K562 (cell line): ENCODE measurements around the gene MDC1. TPM values are rescaled to one million over a fixed set of nuclear protein-coding genes. Genes with fewer than 3 reads are reported as not detected.

Source experiments
- DNMT1 ChIP-seq: fragments of 450-650 bp; IDR thresholded peaks from 2 replicates; pipeline ENCODE4 v1.6.1; 2016; ENCODE audit warnings: antibody characterized with exemption, mild to moderate bottlenecking
- EHMT2 ChIP-seq: fragments of 450-650 bp; IDR thresholded peaks from 2 replicates; pipeline ENCODE4 v1.6.1; 2018; ENCODE audit warnings: antibody characterized with exemption
- HMG20A ChIP-seq: fragments of 450-650 bp; formaldehyde crosslinking; conservative IDR thresholded peaks from 2 replicates; pipeline ENCODE4 v1.4.0; 2020; ENCODE audit warnings: mild to moderate bottlenecking, mixed read lengths
- KLF13 ChIP-seq: fragments of 450-650 bp; IDR thresholded peaks from 2 replicates; pipeline ENCODE4 v1.6.1; 2016; ENCODE audit warnings: missing genetic modification characterization, low read depth, mild to moderate bottlenecking, missing compliant biosample characterization, moderate library complexity, borderline replicate concordance
- PCBP1 ChIP-seq: fragments of 200-400 bp; formaldehyde crosslinking; IDR thresholded peaks from 2 replicates; pipeline ENCODE4 v1.6.1; 2018; ENCODE audit warnings: mild to moderate bottlenecking, low read depth, low read length; ENCODE audit not compliant: poor library complexity, severe bottlenecking
- PML ChIP-seq: IDR thresholded peaks from 2 replicates; pipeline ENCODE4 v1.6.1; 2012; ENCODE audit warnings: low read length, inconsistent platforms
- SIRT6 ChIP-seq: IDR thresholded peaks from one replicate; pipeline ENCODE4 v1.6.1; 2012; ENCODE audit warnings: low read depth, mild to moderate bottlenecking, control low read depth, inconsistent platforms, low read length, moderate library complexity
- SLC30A9 ChIP-seq: fragments of 250-450 bp; sonication (Bioruptor Pico); IDR thresholded peaks from 2 replicates; pipeline ENCODE4 v1.8.0; 2022; ENCODE audit warnings: mild to moderate bottlenecking, moderate library complexity
- SPI1 ChIP-seq: IDR thresholded peaks from 2 replicates; pipeline ENCODE4 v1.6.1; 2011; ENCODE audit warnings: low read depth, low read length, control low read depth, borderline replicate concordance
- TAF9B ChIP-seq: fragments of 450-650 bp; IDR thresholded peaks from 2 replicates; pipeline ENCODE4 v1.6.1; 2018; ENCODE audit warnings: mild to moderate bottlenecking; ENCODE audit not compliant: partially characterized antibody
- ZBTB8A ChIP-seq: fragments of 450-650 bp; IDR thresholded peaks from 2 replicates; pipeline ENCODE4 v1.6.1; 2018; ENCODE audit warnings: mild to moderate bottlenecking, moderate library complexity; ENCODE audit not compliant: partially characterized antibody
- ZFP1 ChIP-seq: fragments of 450-650 bp; formaldehyde crosslinking; IDR thresholded peaks from 2 replicates; pipeline ENCODE4 v1.4.0; 2020; ENCODE audit warnings: mild to moderate bottlenecking, mixed read lengths
- ZNF212 ChIP-seq: fragments of 450-650 bp; formaldehyde crosslinking; IDR thresholded peaks from 2 replicates; pipeline ENCODE4 v1.4.0; 2020; ENCODE audit warnings: mild to moderate bottlenecking
- ZNF232 ChIP-seq: sonication (generic); formaldehyde crosslinking; IDR thresholded peaks from 2 replicates; pipeline ENCODE4 v1.8.0; 2022; ENCODE audit warnings: mild to moderate bottlenecking, missing genetic modification reagents
- ZNF324 ChIP-seq: fragments of 250-450 bp; sonication (Bioruptor Pico); IDR thresholded peaks from 2 replicates; pipeline ENCODE4 v1.4.0; 2020; ENCODE audit warnings: mild to moderate bottlenecking
- ZNF436 ChIP-seq: fragments of 250-450, 450-650 bp; sonication (Bioruptor Pico); formaldehyde crosslinking; IDR thresholded peaks from 2 replicates; pipeline ENCODE4 v1.7.0; 2020; ENCODE audit warnings: mild to moderate bottlenecking
- ZNF76 ChIP-seq: fragments of 250-450 bp; sonication (Bioruptor Pico); IDR thresholded peaks from 2 replicates; pipeline ENCODE4 v1.4.0; 2020; ENCODE audit warnings: mild to moderate bottlenecking, moderate library complexity, borderline replicate concordance
- polyA plus RNA-seq, 8 experiments: library from polyadenylated mRNA; depleted of rRNA in 4 of 8; stranded (reverse) in 5 of 8; unstranded in 3 of 8; fragments of >200 nt; fragmentation: Nextera tagmentation in 2 of 8; fragmentation: Illumina TruSeq in 1 of 8; extraction: Ambion mirVana in 2 of 8; extraction: Trizol in 1 of 8; gene quantifications; 2 replicates each; pipeline versions ENCODE4 v1.2.1 to v1.2.3, GENCODE V29; 2011 to 2014; ENCODE audit warnings: inconsistent platforms in 1 of 8, missing spikeins in 1 of 8
- total RNA-seq, 7 experiments: library from RNA; depleted of rRNA in 6 of 7; stranded (reverse); fragments of >200 nt in 6 of 7; fragmentation: Illumina TruSeq in 2 of 7; extraction: Trizol in 2 of 7; gene quantifications; 2 replicates each; pipeline versions ENCODE4 v1.2.1 to v1.2.3, GENCODE V29; 2011 to 2021; ENCODE audit warnings: low replicate concordance in 1 of 7
- TF ChIP-seq, protein P1 (sequence below): conservative IDR thresholded peaks from 2 replicates; pipeline ENCODE4 v1.6.1; 2011; ENCODE audit warnings: low read depth, mild to moderate bottlenecking, low read length; ENCODE audit not compliant: control insufficient read depth
- TF ChIP-seq, protein P2 (sequence below): sonication (generic); IDR thresholded peaks from 2 replicates; pipeline ENCODE4 v1.6.1; 2016
- TF ChIP-seq, protein P3 (sequence below): fragments of 250-450 bp; sonication (Bioruptor Pico); IDR thresholded peaks from 2 replicates; pipeline ENCODE4 v1.6.1; 2021; ENCODE audit warnings: mild to moderate bottlenecking
- TF ChIP-seq, protein P4 (sequence below): sonication (generic); formaldehyde crosslinking; IDR thresholded peaks from 2 replicates; pipeline ENCODE4 v1.8.1; 2023; ENCODE audit warnings: missing genetic modification reagents, mild to moderate bottlenecking, borderline replicate concordance

Gene MDC1
- total and polyA plus RNA-seq, 9 of the 15 experiments (the other 6 are each of a cell fraction or from before 2014, with no cell fraction given) = 8.2 to 114 (median 20.0) TPM

DNA sequence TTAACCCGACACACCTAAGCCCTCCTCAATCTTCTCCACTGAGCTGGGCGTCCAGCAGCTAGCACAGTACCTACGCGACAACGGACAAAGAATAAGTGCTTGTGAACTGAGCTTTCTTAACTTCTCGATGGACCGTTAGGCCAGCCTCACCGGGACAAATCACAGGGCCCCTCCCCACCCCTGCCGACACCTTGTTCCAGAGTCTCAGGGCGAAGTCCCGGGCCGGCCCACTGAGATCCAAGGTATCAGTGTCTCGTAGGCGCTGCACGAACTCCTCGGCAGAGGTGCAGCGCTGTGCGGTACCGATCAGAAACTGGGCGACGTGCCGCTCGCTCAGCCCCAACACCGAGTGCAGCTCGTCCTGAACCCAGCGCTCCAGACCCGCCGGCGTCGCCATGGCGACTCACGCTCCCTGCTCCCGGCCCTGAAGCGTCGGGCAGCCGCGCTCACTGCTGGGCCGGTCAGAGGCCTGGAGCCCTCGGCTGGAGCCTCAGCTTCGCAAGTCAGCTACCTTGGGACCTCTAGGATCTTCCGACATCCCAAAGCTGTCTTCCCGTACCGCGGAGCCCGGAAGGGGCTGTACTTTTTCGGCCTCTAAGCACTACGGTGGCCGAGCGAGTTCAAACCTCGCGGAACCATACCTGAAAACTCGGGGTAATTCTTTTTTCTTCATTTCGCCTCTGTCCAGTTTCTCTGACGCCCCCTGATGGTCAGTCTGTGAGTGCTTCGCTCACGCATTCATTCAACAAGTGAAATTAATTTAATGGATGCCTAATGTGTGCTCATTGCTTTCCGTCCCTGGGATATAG, 44.4 kb downstream of the MDC1 start, which contains the start of gene DHX16 (continued):
- TF ChIP-seq, protein P1, sequence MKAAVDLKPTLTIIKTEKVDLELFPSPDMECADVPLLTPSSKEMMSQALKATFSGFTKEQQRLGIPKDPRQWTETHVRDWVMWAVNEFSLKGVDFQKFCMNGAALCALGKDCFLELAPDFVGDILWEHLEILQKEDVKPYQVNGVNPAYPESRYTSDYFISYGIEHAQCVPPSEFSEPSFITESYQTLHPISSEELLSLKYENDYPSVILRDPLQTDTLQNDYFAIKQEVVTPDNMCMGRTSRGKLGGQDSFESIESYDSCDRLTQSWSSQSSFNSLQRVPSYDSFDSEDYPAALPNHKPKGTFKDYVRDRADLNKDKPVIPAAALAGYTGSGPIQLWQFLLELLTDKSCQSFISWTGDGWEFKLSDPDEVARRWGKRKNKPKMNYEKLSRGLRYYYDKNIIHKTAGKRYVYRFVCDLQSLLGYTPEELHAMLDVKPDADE = peak; percentile 59; the same call in 1 of the 2 replicates
- TF ChIP-seq ZNF436 (CRISPR knock-in tag) = no peak
- 0 out of 2 replicates have a peak, but pooled peaks have one; percentile 55 for TF ChIP-seq ZNF232 (CRISPR knock-in tag)
- TF ChIP-seq, protein P2, sequence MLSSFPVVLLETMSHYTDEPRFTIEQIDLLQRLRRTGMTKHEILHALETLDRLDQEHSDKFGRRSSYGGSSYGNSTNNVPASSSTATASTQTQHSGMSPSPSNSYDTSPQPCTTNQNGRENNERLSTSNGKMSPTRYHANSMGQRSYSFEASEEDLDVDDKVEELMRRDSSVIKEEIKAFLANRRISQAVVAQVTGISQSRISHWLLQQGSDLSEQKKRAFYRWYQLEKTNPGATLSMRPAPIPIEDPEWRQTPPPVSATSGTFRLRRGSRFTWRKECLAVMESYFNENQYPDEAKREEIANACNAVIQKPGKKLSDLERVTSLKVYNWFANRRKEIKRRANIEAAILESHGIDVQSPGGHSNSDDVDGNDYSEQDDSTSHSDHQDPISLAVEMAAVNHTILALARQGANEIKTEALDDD = no peak
- TF ChIP-seq SLC30A9 (CRISPR knock-in tag) = no peak
- TF ChIP-seq, protein P3, sequence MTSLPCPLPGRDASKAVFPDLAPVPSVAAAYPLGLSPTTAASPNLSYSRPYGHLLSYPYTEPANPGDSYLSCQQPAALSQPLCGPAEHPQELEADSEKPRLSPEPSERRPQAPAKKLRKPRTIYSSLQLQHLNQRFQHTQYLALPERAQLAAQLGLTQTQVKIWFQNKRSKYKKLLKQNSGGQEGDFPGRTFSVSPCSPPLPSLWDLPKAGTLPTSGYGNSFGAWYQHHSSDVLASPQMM (CRISPR knock-in tag) = no peak
- no peak for TF ChIP-seq ZNF76 (CRISPR knock-in tag)
- TF ChIP-seq SIRT6 = no peak
- TF ChIP-seq TAF9B = no peak
- TF ChIP-seq HMG20A (CRISPR knock-in tag) = no peak
- TF ChIP-seq ZNF212 (CRISPR knock-in tag) = no peak
- no peak; the same call in 1 of the 2 replicates for TF ChIP-seq ZFP1
- TF ChIP-seq, protein P4, sequence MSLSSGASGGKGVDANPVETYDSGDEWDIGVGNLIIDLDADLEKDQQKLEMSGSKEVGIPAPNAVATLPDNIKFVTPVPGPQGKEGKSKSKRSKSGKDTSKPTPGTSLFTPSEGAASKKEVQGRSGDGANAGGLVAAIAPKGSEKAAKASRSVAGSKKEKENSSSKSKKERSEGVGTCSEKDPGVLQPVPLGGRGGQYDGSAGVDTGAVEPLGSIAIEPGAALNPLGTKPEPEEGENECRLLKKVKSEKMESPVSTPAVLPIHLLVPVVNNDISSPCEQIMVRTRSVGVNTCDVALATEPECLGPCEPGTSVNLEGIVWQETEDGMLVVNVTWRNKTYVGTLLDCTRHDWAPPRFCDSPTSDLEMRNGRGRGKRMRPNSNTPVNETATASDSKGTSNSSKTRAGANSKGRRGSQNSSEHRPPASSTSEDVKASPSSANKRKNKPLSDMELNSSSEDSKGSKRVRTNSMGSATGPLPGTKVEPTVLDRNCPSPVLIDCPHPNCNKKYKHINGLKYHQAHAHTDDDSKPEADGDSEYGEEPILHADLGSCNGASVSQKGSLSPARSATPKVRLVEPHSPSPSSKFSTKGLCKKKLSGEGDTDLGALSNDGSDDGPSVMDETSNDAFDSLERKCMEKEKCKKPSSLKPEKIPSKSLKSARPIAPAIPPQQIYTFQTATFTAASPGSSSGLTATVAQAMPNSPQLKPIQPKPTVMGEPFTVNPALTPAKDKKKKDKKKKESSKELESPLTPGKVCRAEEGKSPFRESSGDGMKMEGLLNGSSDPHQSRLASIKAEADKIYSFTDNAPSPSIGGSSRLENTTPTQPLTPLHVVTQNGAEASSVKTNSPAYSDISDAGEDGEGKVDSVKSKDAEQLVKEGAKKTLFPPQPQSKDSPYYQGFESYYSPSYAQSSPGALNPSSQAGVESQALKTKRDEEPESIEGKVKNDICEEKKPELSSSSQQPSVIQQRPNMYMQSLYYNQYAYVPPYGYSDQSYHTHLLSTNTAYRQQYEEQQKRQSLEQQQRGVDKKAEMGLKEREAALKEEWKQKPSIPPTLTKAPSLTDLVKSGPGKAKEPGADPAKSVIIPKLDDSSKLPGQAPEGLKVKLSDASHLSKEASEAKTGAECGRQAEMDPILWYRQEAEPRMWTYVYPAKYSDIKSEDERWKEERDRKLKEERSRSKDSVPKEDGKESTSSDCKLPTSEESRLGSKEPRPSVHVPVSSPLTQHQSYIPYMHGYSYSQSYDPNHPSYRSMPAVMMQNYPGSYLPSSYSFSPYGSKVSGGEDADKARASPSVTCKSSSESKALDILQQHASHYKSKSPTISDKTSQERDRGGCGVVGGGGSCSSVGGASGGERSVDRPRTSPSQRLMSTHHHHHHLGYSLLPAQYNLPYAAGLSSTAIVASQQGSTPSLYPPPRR = peak; percentile 87; the same call in 1 of the 2 replicates
- peak; percentile 40; the same call in 1 of the 2 replicates for TF ChIP-seq PML
- no peak for TF ChIP-seq SPI1
- no peak for TF ChIP-seq ZNF324 (CRISPR knock-in tag)
- no peak for TF ChIP-seq PCBP1
- no peak for TF ChIP-seq DNMT1
- TF ChIP-seq EHMT2 = no peak
- peak; percentile 53 for TF ChIP-seq KLF13
- TF ChIP-seq ZBTB8A = no peak
